HL-60 (cell line): ENCODE results near the gene OSBP2.

ENCODE experiments used
- DNase-seq, 2 experiments: peaks; one replicate each; pipeline ENCODE4 v3.0.0-alpha.2; 2010 to 2020; ENCODE audit warnings: low read depth in 1 of 2, low spot score in 1 of 2
- H3K27ac ChIP-seq: fragments of 250-450 bp; sonication (Bioruptor Pico); replicated peaks from 2 replicates; pipeline ENCODE4 v1.5.1; 2020; ENCODE audit warnings: mild to moderate bottlenecking, moderate library complexity
- H3K27me3 ChIP-seq: fragments of 250-450 bp; sonication (Bioruptor Pico); 2 replicates; pipeline ENCODE4 v1.5.1; 2021; ENCODE audit warnings: mild to moderate bottlenecking, moderate library complexity; ENCODE audit not compliant: insufficient read depth, poor library complexity, severe bottlenecking
- H3K4me3 ChIP-seq: replicated peaks from 2 replicates; pipeline ENCODE4 v1.5.1; 2011; ENCODE audit warnings: mild to moderate bottlenecking, control low read depth, low read length; ENCODE audit not compliant: insufficient read depth
- CTCF ChIP-seq: IDR thresholded peaks from one replicate; pipeline ENCODE4 v1.5.1; 2011; ENCODE audit warnings: low read length, control low read depth, inconsistent platforms; ENCODE audit not compliant: insufficient read depth
- GABPA ChIP-seq: IDR thresholded peaks from 2 replicates; pipeline ENCODE4 v1.6.1; 2012; ENCODE audit warnings: low read depth
- POLR2AphosphoS5 ChIP-seq: IDR thresholded peaks from 2 replicates; pipeline ENCODE4 v1.6.1; 2012; ENCODE audit warnings: low read depth
- REST ChIP-seq: IDR thresholded peaks from 2 replicates; pipeline ENCODE4 v1.6.1; 2012; ENCODE audit warnings: low read depth; ENCODE audit not compliant: insufficient replicate concordance
- SPI1 ChIP-seq: IDR thresholded peaks from 2 replicates; pipeline ENCODE4 v1.6.1; 2012; ENCODE audit warnings: low read depth, mild to moderate bottlenecking, borderline replicate concordance

The OSBP2 gene

DNA sequence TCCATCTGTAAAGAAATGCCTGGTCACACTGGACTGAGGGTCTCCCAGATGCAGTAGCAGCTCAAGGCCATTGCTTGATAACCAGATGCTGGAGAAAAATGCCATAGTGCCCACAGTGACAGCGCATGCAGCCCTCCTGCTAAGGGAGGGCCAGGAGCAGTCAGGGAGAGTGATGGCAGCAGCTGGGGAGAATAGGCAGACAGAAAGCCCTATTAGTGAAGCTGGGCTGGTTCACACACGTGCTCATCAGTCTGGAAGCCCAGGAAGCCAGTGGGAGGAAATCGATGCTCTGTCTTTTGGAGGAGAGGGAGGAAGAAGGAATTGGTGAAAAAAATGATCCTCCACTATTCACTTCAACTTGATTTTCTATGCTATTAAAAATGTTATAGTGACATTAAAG lies 82.9 kb downstream of the OSBP2 start:
- no peak for TF ChIP-seq SPI1
- TF ChIP-seq CTCF, result no peak
- no peak for TF ChIP-seq POLR2AphosphoS5
- TF ChIP-seq GABPA, result no peak
- no peak for TF ChIP-seq REST
- no peak overlapping the region for H3K4me3 ChIP-seq
- no peaks in the 10 kb centered on the region for H3K27me3 ChIP-seq
- no peak for DNase-seq
- H3K27ac ChIP-seq, result no peak overlapping the region

DNA sequence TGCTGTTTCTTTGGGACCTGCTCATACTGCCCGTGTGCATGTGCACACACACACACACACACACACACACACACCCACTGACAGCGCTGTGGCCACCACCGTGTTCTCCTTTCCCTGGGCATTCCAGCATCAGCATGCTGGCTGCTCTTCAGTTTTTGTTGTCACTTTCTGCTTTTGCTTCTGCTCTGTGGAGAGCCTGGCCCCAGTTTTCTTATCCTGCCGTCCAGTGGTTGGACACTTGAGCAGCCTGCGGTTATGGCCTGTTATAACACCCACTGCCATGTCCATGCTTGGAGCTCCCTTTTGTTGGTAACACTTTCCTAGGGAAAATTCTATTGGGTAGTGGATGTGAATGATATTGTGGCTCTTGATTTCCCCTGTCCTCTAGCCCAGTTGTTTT lies 83.6 kb downstream of the OSBP2 start:
- no peaks in the 10 kb centered on the region for H3K27me3 ChIP-seq
- no peak overlapping the region for H3K27ac ChIP-seq
- no peak for DNase-seq
- TF ChIP-seq GABPA, result no peak
- no peak for TF ChIP-seq POLR2AphosphoS5
- TF ChIP-seq CTCF, result no peak
- TF ChIP-seq REST, result no peak
- TF ChIP-seq SPI1, result no peak
- no peak overlapping the region for H3K4me3 ChIP-seq

DNA sequence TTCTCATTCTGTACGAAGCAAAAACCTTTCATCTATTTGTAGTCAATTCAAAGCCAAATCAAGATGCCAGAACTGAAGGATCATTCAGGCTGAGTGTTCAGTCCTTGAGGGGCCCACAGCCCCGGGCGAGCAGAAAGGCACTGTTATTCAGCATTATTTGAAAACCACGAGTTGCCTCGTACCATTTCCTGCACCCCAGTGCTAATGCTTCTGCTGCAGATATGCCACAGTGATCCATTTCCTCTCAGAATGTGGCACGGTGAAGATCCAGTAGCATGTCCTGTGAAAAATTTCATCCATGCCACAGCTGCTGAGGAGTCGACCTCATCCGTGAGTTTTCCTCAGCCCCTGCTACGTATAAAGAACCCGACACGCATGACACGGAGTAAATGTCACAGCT lies 85.4 kb downstream of the OSBP2 start:
- H3K4me3 ChIP-seq, result no peak overlapping the region
- DNase-seq, result no peak
- TF ChIP-seq GABPA (no peak), POLR2AphosphoS5 (no peak), SPI1 (no peak), REST (no peak), CTCF (no peak)
- no peak overlapping the region for H3K27ac ChIP-seq
- H3K27me3 ChIP-seq, result no peaks in the 10 kb centered on the region
